ENCODE data around the gene MALT1.

Gene MALT1

DNA sequence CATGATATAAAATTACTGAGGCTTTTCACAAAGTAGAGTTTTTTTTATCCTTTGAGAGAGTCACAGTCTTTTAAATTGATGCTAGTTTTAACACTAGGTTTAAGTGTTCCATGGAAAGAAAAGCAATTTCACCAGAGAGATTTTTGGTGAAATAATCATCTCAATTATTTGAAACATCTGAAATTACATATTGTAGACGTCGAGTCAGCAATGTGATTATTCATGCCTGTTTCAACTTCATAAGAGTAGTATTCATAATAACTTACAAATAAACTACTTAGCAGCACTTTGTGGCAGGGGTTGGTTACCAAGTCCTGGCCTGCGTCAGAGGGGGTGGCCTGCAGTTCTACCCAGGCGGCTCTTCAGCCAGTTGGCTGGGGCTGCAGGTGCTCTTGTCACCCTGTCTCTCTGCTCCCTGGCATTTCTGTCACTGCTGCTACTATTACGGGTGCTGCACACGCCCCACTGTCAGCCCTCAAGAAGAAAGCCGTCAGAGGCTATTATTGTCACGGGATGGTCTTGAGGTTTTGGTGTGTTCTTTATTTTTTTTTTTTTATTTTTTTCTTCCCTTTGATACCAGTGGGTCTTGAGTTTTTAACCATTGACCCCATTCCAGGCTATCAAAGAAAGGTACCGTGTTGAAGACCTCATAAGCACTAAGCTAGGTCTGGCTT is 50.4 kb downstream of the MALT1 start:
- H3K4me3 ChIP-seq (ENCODE audit: low read depth, low read length) = no peak overlapping the region
- TF ChIP-seq, protein P1, sequence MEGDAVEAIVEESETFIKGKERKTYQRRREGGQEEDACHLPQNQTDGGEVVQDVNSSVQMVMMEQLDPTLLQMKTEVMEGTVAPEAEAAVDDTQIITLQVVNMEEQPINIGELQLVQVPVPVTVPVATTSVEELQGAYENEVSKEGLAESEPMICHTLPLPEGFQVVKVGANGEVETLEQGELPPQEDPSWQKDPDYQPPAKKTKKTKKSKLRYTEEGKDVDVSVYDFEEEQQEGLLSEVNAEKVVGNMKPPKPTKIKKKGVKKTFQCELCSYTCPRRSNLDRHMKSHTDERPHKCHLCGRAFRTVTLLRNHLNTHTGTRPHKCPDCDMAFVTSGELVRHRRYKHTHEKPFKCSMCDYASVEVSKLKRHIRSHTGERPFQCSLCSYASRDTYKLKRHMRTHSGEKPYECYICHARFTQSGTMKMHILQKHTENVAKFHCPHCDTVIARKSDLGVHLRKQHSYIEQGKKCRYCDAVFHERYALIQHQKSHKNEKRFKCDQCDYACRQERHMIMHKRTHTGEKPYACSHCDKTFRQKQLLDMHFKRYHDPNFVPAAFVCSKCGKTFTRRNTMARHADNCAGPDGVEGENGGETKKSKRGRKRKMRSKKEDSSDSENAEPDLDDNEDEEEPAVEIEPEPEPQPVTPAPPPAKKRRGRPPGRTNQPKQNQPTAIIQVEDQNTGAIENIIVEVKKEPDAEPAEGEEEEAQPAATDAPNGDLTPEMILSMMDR (IDR thresholded peaks at IDR 0.05; ENCODE audit: borderline replicate concordance, insufficient read depth, low read depth, low read length) = no peak

DNA sequence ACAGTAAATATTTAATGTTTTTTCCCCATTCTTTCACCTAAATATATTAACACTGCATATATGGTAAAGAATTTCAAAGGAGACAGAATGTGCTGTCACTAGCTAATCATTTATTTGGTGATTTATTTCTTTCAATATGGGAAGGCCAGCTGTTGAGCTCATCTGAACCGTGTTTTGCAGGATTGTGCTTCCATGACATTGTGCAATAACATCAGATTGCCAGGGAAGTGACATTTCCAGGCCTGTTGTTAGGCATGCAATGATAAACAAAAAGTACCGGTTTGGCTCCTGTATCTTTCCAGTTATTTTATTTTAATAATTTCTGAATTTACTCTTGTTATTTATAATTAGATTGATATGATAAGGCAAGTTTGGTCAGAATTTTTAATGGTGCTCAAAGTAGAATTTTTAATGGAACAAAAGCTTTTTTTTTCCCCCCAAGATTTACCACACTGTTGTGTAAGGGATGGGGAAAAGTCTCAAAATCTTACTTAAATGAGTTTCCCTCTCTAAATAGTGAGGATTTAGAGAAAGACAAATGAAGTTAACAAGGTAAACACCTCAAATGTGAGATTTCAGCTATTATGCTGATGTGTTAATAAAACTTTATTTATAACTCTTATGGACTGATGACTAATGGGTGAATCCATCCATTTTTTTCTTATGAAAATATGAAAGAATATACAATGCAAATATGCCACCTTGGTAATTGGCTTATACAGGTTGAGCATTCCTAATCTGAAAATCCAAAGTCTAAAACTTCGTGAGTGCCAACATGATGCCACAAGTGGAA is 52.7 kb downstream of the MALT1 start:
- TF ChIP-seq, protein P1 (IDR thresholded peaks at IDR 0.05; ENCODE audit: borderline replicate concordance, insufficient read depth, low read depth, low read length) = no peak
- H3K4me3 ChIP-seq (ENCODE audit: low read depth, low read length) = no peak overlapping the region

- TF ChIP-seq, protein P1 (IDR thresholded peaks at IDR 0.05; ENCODE audit: borderline replicate concordance, insufficient read depth, low read depth, low read length) = no peak
Measured at GRCh38 chr18:58726671-58727070, 55.4 kb downstream of the MALT1 start.

DNA sequence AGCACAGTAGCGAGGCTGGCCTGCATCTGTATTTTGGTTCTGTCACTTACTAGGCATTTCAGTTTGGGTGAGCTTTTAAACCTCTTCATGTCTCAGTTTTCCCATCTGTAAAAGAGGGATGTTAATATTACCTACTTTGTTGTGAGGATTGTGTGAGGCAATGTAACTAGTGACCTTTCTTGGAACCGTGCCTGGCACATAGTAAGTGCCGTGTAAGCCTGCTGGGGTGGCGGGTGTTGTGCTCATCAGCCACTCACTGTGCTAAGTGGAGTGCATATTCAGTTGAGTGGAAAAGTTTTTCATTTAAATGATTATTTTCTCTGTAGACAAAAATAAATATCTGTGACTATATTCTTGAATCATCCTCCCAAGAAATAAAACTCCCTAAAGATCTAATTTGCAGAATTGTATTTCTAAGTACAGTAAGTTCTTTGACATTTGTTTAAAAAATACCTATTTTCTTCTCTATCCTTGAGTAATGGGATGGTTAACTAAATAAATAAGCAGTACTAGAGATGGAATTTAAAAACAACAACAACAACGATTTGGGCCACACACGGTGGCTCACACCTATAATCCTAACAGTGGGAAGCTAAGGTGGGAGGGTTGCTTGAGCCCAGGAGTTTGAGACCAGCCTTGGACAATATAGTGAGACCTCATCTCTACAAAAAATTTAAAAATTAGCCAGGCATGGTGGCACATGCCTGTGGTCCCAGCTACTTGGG is 56.7 kb downstream of the MALT1 start:
- TF ChIP-seq, protein P1 (IDR thresholded peaks at IDR 0.05; ENCODE audit: borderline replicate concordance, insufficient read depth, low read depth, low read length) = no peak
- H3K4me3 ChIP-seq (ENCODE audit: low read depth, low read length) = no peak overlapping the region

More at GRCh38 chr18:58726671-58727070, 55.4 kb downstream of the MALT1 start:
- H3K4me3 ChIP-seq (ENCODE audit: low read depth, low read length) = no peak overlapping the region

DNA sequence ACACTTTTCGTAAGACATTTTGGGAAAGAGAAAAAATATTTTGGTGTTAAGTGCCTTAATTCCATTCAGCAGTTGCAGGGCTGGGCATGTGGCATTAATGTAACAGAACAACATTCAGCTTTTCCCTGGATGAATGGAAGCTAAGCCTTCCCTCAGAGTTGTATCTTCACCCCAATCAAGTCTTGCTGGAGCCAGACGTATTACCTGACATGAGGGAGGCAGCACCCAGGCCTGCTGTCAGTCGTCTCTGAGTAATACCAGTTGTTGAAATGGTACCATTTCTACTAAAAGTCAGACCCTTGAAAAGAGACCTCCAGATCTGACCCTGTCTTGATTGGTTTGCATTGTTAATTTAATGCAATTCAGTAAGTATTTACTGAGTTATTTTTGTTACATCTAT is 57.5 kb downstream of the MALT1 start:
- no peak overlapping the region for H3K4me3 ChIP-seq (ENCODE audit: low read depth, low read length)
- TF ChIP-seq, protein P1 (IDR thresholded peaks at IDR 0.05; ENCODE audit: borderline replicate concordance, insufficient read depth, low read depth, low read length) = no peak

DNA sequence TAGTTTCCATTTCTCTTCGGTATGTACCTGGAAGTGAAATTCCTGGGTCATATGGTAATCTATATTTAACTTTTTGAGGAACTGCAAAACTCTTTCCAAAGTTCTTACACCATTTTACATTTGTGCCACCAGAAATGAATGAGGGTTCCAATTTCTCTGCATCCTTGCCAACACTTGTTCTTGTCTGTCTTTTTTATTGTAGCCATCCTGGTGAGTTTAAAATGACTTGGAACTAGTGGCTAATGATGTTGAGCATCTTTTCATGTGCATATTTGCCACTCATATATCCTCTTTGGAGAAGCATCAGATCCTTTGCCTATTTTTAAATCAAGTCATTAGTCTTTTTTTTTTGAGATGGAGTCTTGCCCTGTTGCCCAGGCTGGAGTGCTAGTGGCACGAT is 59.4 kb downstream of the MALT1 start:
- TF ChIP-seq, protein P1 (IDR thresholded peaks at IDR 0.05; ENCODE audit: borderline replicate concordance, insufficient read depth, low read depth, low read length) = no peak
- H3K4me3 ChIP-seq (ENCODE audit: low read depth, low read length) = no peak overlapping the region
